Small intestine (tissue), 7 donors: ENCODE data around the gene C19orf38. TPM values are rescaled to one million over a fixed set of nuclear protein-coding genes. Genes with fewer than 3 reads are reported as not detected.
"Not testable (repeated sequence)": the region's sequence is repeated elsewhere in the genome, so short reads cannot be mapped to it uniquely, and the experiment has no call there.

Source experiments
- DNase-seq, 2 donors: peaks; one replicate each; pipeline versions ENCODE4 v3.0.0 to v3.0.0-alpha.2; 2013
- FAIRE-seq: peaks from 2 replicates; lab custom pipeline; 2012; peaks lifted over from hg19 to GRCh38; lab: Jason Lieb, UNC
- H3K27ac ChIP-seq, 3 donors: one replicate each; pipeline ENCODE4 v1.5.1; 2013; ENCODE audit warnings: low read length in 2 of 3, mild to moderate bottlenecking in 2 of 3, control low read depth in 1 of 3, inconsistent platforms in 1 of 3, low read depth in 1 of 3, moderate library complexity in 1 of 3
- H3K27me3 ChIP-seq, 3 donors: one replicate each; pipeline ENCODE4 v1.6.1; 2013; ENCODE audit warnings: low read length in 3 of 3, inconsistent platforms in 1 of 3; ENCODE audit not compliant: control insufficient read depth in 3 of 3, insufficient read depth in 3 of 3
- H3K36me3 ChIP-seq, 3 donors: one replicate each; pipeline ENCODE4 v1.6.1; 2013; ENCODE audit warnings: low read length in 3 of 3, inconsistent platforms in 1 of 3, low read depth in 1 of 3, mild to moderate bottlenecking in 1 of 3, moderate library complexity in 1 of 3; ENCODE audit not compliant: control insufficient read depth in 3 of 3, insufficient read depth in 2 of 3
- H3K4me1 ChIP-seq, 3 donors: one replicate each; pipeline ENCODE4 v1.6.1; 2013; ENCODE audit warnings: low read length in 2 of 3, inconsistent platforms in 1 of 3, low read depth in 1 of 3, mild to moderate bottlenecking in 1 of 3, moderate library complexity in 1 of 3; ENCODE audit not compliant: control insufficient read depth in 3 of 3, insufficient read depth in 2 of 3
- H3K4me3 ChIP-seq, 3 donors: one replicate each; pipeline ENCODE4 v1.5.1; 2013; ENCODE audit warnings: low read length in 3 of 3, control low read depth in 1 of 3, inconsistent platforms in 1 of 3, low read depth in 1 of 3, mild to moderate bottlenecking in 1 of 3, moderate library complexity in 1 of 3
- H3K9me3 ChIP-seq, 2 donors: one replicate each; pipeline ENCODE4 v1.6.1; 2013; ENCODE audit warnings: low read depth in 1 of 2, low read length in 1 of 2; ENCODE audit not compliant: control insufficient read depth in 2 of 2, insufficient read depth in 1 of 2
- WGBS, 3 donors: extraction: QIAGEN DNeasy Blood & Tissue Kit; methylation state at CpG; one replicate each; pipeline ENCODE4 v1.1.7; 2013; 5-methylcytosine and 5-hydroxymethylcytosine counted together
- polyA plus RNA-seq, 4 donors: library from polyadenylated mRNA; stranded (reverse) in 3 of 4; unstranded in 1 of 4; fragments of 200-250 nt in 3 of 4; fragments of 120-200 nt in 1 of 4; gene quantifications; one replicate each; pipeline versions ENCODE4 v1.2.1 to v1.2.3, GENCODE V29; 2013
- donor health status: healthy with polysubstance abuse.
- donor health status: control.
- donor health status: control.
- donor health status: Bipolar disorder and iron deficiency.
- donor health status: healthy.

Gene C19orf38
- polyA plus RNA-seq, 4 donors = 1.1 to 2.6 (median 1.8) TPM

- FAIRE-seq (no peak), DNase-seq (no peak)
- WGBS, 3 donors = 90 to 92% (median 91%) methylated on average over 5 of the region's 5 CpGs
- peaks cover 0 to 8% of the 10 kb centered on the region in 2 donors for H3K9me3 ChIP-seq
- no peaks in the 10 kb centered on the region for H3K27me3 ChIP-seq
- H3K4me1 ChIP-seq = no peaks in the 10 kb centered on the region
- no peak overlapping the region for H3K4me3 ChIP-seq
- peaks cover 0 to 2% (median 0%) of the 10 kb centered on the region in 3 donors for H3K36me3 ChIP-seq
- no peak overlapping the region for H3K27ac ChIP-seq
Measured at GRCh38 chr19:10850631-10851030, 2.4 kb downstream of the C19orf38 start.

DNA sequence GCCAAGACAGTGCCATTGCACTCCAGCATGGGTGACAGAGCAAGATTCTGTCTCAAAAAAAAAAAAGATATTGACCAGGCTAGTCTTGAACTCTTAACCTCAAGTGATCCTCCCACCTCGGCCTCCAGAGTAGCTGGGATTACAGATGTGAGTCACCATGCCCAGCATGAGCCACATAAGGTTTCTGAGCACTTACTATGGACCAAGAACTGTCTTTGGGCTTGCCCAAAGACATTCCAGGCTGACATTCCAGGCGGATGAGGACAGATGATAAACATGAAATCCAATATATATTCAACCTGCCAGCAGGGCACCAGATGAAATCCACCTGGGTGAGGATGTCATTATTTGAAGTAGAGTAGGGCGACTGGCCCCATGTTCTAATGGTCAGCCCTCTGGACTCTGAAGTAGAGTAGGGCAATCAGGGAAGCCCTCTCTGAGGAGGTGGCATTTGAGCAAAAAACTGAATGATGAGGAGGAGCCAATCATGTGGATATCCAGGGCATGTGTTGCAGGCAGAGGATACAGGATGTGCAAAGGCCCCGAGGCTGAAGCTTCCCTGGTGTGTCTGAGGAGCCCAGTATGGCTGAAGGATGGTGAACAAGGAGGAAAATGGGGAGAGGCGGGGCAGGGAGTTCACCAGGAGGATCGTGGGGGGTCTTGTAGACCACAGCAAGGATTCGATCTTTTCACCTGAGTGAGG lies 4.0 kb downstream of the C19orf38 start:
- no peak for FAIRE-seq
- WGBS, 3 donors = 75 to 78% (median 76%) methylated on average over 7 of the region's 7 CpGs

DNA sequence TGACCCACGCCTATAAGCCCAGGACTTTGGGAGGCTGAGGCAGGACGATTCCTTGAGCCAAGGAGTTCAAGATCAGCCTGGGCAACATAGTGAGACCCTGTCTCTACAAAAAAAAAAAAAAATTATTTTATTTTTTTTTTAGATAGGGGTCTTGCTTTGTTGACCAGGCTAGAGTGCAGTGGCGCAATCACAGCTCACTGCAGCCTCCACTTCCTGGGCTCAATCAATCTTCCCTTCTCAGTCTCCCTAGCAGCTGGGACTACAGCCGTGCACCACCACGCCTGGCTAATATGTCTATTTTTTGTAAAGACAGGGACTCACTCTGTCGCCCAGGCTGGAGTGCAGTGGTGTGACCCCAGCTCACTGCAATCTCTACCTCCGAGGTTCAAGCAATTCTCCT lies 4.7 kb downstream of the C19orf38 start:
- FAIRE-seq (no peak), DNase-seq (no peak)
- Histone ChIP-seq H3K27me3 (no peaks in the 10 kb centered on the region), H3K4me1 (no peaks in the 10 kb centered on the region), H3K9me3 (peaks cover 0 to 3% of the 10 kb centered on the region in 2 donors), H3K4me3 (no peak overlapping the region), H3K27ac (no peak overlapping the region), H3K36me3 (peaks cover 0 to 2% (median 0%) of the 10 kb centered on the region in 3 donors)
- WGBS, 3 donors = 62 to 72% (median 71%) methylated on average over 7 of the region's 7 CpGs

More for the DNA sequence above, 4.0 kb downstream of the C19orf38 start:
- peaks cover 0 to 2% (median 0%) of the 10 kb centered on the region in 3 donors for H3K36me3 ChIP-seq
- H3K27me3 ChIP-seq = no peaks in the 10 kb centered on the region
- no peak for DNase-seq
- peaks cover 0 to 3% of the 10 kb centered on the region in 2 donors for H3K9me3 ChIP-seq
- no peaks in the 10 kb centered on the region for H3K4me1 ChIP-seq
- no peak overlapping the region for H3K4me3 ChIP-seq
- no peak overlapping the region for H3K27ac ChIP-seq

DNA sequence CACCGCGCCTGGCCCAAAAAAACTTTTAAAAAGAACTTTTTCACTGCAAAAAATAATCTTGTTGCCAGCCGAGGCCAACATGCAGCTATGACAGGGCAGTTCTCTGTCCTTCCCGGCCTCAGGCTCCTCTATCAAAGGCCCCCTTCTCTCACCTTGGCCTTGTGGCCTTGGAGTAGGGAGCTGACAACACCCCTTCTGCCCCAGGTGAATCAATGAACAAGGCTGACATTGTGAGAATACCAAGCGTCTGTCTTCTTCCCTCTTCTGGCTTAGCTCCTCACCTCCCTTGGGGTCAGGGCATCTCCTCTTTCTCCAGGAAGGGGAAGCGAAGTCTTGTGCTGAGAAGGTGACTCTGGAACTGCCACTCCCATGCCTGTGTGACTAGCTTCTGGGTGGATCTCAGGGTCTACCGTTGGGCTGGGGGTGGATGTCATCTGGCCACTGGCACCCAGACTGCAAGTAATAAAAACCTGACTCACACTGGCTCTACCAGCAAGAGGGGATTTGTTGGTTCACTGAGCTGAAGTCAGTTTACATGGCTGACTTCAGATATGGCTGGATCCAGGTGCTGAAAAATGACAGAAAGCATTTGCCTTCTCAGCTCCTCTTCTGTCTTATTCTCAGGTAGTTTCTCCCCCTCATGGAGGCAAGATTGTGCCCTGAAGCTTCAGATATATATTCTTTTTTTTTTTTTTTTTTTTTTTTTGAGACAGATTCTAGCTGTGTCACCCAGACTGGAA lies 6.3 kb downstream of the C19orf38 start:
- H3K4me1 ChIP-seq = no peaks in the 10 kb centered on the region
- peaks cover 0 to 2% (median 0%) of the 10 kb centered on the region in 3 donors for H3K36me3 ChIP-seq
- 63 to 76% (median 72%) methylated on average over 7 of the region's 7 CpGs for WGBS, 3 donors
- DNase-seq (no peak), FAIRE-seq (no peak)
- H3K4me3 ChIP-seq = no peak overlapping the region
- no peaks in the 10 kb centered on the region for H3K27me3 ChIP-seq
- H3K27ac ChIP-seq = no peak overlapping the region
- peaks cover 0 to 3% of the 10 kb centered on the region in 2 donors for H3K9me3 ChIP-seq

GRCh38 chr19:10855879-10856522 lies 7.8 kb downstream of the C19orf38 start:
- H3K9me3 ChIP-seq = no peaks in the 10 kb centered on the region
- DNase-seq = peak in 1 of 2 donors; percentile 45
- H3K27ac ChIP-seq = no peak overlapping the region
- no peak overlapping the region for H3K4me3 ChIP-seq
- no peak for FAIRE-seq
- no peaks in the 10 kb centered on the region for H3K27me3 ChIP-seq
- 52 to 74% (median 58%) methylated on average over 5 of the region's 5 CpGs for WGBS, 3 donors
- H3K36me3 ChIP-seq = no peaks in the 10 kb centered on the region
- no peaks in the 10 kb centered on the region for H3K4me1 ChIP-seq

DNA sequence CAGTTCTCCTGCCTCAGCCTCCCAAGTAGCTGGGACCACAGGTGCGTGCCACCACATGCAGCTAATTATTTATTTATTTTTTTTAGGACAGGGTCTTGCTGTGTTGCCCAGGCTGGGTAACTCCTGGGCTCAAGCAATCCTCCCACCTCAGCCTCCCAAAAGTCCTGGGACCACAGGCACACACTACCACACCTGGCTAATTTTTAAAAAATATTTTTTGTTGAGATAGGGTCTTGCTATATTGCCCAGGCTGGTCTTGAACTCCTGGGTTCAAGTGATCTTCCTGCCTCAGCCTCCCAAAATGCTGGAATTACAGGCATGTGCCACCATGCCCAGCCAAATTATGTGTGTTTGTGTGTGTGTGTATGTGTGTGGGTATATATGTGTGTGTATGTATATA lies 8.7 kb downstream of the C19orf38 start:
- WGBS, 3 donors = 93 to 100% (median 100%) methylated on average over 1 of the region's 1 CpG
- not testable (repeated sequence) for H3K36me3 ChIP-seq, DNase-seq, H3K4me1 ChIP-seq, H3K4me3 ChIP-seq, H3K27me3 ChIP-seq, H3K27ac ChIP-seq, H3K9me3 ChIP-seq, FAIRE-seq

DNA sequence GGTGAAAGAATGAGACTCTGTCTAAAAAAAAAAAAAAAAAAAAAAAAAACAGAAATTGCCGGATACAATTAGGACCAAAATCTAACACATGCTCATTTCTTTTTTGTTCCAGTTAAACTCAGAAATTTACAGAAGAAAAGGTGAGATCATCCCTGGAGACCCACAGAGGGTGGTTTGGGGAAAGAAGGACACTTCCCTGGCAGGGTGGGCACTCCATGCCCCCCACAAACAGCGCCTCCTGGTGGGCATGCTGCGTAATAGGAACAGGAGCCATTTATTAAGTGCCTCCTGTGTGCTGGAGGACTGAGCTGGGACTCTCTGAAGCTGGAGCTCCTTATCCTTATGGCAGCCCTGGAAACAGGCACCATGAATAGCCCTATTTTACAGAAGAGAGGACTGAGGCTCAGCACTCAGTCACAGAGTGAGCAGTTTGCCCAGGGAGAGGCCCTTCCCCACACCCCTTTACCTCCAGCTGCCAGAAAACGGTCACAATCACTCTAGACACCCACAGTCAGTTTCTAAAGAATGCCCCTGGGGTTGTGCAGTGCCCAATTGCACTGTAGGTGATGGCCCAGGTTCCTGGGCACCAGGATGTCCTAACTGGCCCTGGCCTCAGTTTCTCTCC lies 10.1 kb downstream of the C19orf38 start:
- Histone ChIP-seq H3K4me1 (peaks cover 0 to 6% (median 0%) of the 10 kb centered on the region in 3 donors), H3K4me3 (no peak overlapping the region), H3K9me3 (no peaks in the 10 kb centered on the region), H3K27me3 (no peaks in the 10 kb centered on the region), H3K36me3 (no peaks in the 10 kb centered on the region), H3K27ac (no peak overlapping the region)
- DNase-seq (no peak), FAIRE-seq (no peak)
- WGBS, 3 donors = 37 to 44% (median 43%) methylated on average over 4 of the region's 4 CpGs

GRCh38 chr19:10861103-10861651 lies 13.0 kb downstream of the C19orf38 start:
- Histone ChIP-seq H3K36me3 (no peaks in the 10 kb centered on the region), H3K27me3 (no peaks in the 10 kb centered on the region), H3K9me3 (no peaks in the 10 kb centered on the region), H3K4me1 (peaks cover 0 to 10% (median 0%) of the 10 kb centered on the region in 3 donors), H3K4me3 (no peak overlapping the region), H3K27ac (no peak overlapping the region)
- no peak for FAIRE-seq
- 66 to 69% (median 66%) methylated on average over 6 to 7 of the region's 7 CpGs for WGBS, 3 donors
- DNase-seq = peak; percentile 45 to 52
